Smooth muscle cell (in vitro differentiated cells): ENCODE measurements around the gene AGFG1. TPM values are rescaled to one million over a fixed set of nuclear protein-coding genes. Genes with fewer than 3 reads are reported as not detected.

Experiments
- DNase-seq: peaks from one replicate; lab custom pipeline; 2025; ENCODE audit not compliant: unreplicated experiment; lab: John Stamatoyannopoulos, UW
- H2AFZ ChIP-seq: fragments of 200-600 bp; sonication (generic); 2 replicates; pipeline ENCODE4 v1.6.0; 2016; ENCODE audit warnings: antibody characterized with exemption, low read depth, mild to moderate bottlenecking
- H3F3A ChIP-seq: fragments of 200-600 bp; sonication (generic); 2 replicates; pipeline ENCODE4 v1.6.0; 2017; ENCODE audit warnings: antibody characterized with exemption, low read depth
- H3K27ac ChIP-seq: fragments of 200-600 bp; sonication (generic); 2 replicates; pipeline ENCODE4 v1.5.1; 2016; ENCODE audit warnings: low read depth, mild to moderate bottlenecking
- H3K27me3 ChIP-seq: fragments of 200-600 bp; sonication (generic); 2 replicates; pipeline ENCODE4 v1.6.1; 2016; ENCODE audit warnings: low read depth, mild to moderate bottlenecking
- H3K36me3 ChIP-seq: fragments of 200-600 bp; sonication (generic); 2 replicates; pipeline ENCODE4 v1.5.1; 2016; ENCODE audit warnings: low read depth
- H3K4me1 ChIP-seq: fragments of 200-600 bp; sonication (generic); 2 replicates; pipeline ENCODE4 v1.5.1; 2016; ENCODE audit warnings: low read depth
- H3K4me2 ChIP-seq: fragments of 200-600 bp; sonication (generic); 2 replicates; pipeline ENCODE4 v1.6.0; 2016; ENCODE audit warnings: mild to moderate bottlenecking
- H3K4me3 ChIP-seq: fragments of 200-600 bp; sonication (generic); 2 replicates; pipeline ENCODE4 v1.5.1; 2016; ENCODE audit warnings: mild to moderate bottlenecking
- H3K79me2 ChIP-seq: fragments of 200-600 bp; sonication (generic); 2 replicates; pipeline ENCODE4 v1.6.0; 2016; ENCODE audit warnings: low read depth, mild to moderate bottlenecking
- H3K9ac ChIP-seq: fragments of 200-600 bp; sonication (generic); 2 replicates; pipeline ENCODE4 v1.6.0; 2016; ENCODE audit warnings: low read depth
- H3K9me3 ChIP-seq: fragments of 200-600 bp; sonication (generic); replicated peaks from 2 replicates; pipeline ENCODE4 v1.5.1; 2016; ENCODE audit warnings: low read depth
- H4K20me1 ChIP-seq: fragments of 200-600 bp; sonication (generic); 2 replicates; pipeline ENCODE4 v1.6.0; 2016; ENCODE audit warnings: low read depth
- WGBS: methylation state at CpG from one replicate; pipeline ENCODE4 v1.1.7; 2016; ENCODE audit warnings: low lambda C conversion rate; 5-methylcytosine and 5-hydroxymethylcytosine counted together
- polyA plus RNA-seq: library from polyadenylated mRNA; unstranded; fragments of >200 nt; fragmentation: Nextera tagmentation; extraction: Ambion mirVana; gene quantifications from 2 replicates; pipeline ENCODE4 v1.2.1, GENCODE V29; 2016
- total RNA-seq: library from RNA; depleted of rRNA; stranded (reverse); fragments of >200 nt; gene quantifications from 2 replicates; pipeline ENCODE4 v1.2.3, GENCODE V29; 2014
- TF ChIP-seq, protein P1 (sequence below): fragments of 200-600 bp; sonication (generic); IDR thresholded peaks from 2 replicates; pipeline ENCODE4 v1.5.1; 2017; ENCODE audit warnings: borderline replicate concordance, mild to moderate bottlenecking, antibody characterized with exemption; ENCODE audit not compliant: insufficient read depth, poor library complexity, severe bottlenecking

Gene AGFG1
- total and polyA plus RNA-seq, 2 experiments from 2014 or later, result 60.5 to 127 TPM

DNA sequence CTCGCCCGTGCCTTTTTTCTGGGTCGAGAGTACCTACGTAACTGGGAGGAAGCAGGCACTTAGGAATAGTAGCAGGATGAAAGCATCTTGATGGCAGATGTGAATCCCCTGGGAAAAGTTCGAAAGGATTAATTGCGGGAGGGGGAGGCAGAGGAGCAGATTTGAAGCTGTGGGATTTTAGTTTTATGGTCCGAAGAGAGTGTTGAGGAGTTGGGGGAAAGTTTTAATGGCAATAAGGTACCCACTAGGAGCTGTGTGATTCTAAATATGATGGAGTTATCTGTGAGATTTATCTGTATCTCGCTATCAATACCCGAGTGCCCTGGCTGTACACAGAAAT lies 1.1 kb downstream of the AGFG1 start:
- no peak for DNase-seq

DNA sequence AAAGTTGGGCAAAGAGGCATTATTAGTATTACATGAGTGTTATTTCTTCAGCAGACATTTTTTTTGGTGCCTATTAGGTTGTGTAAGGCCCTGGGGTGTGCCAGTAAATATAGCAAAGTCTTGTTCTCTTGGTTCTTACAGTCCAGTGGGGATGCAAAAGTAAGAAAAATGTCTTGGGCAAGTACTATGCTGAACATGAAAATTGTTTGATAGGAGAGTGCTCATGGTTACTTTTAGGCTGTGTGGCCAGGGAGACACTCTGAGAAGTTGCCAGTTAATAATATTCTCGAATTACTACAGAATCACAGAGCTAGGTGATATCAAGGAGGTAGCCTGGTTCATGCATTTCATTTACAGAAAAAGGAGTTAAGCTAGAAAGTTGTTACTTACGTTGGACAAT lies 1.9 kb downstream of the AGFG1 start:
- peak overlapping the region; percentile 97 for H3K9ac ChIP-seq
- H3K4me2 ChIP-seq, result peak overlapping the region; percentile 97
- WGBS, result 80% methylated on average over 2 of the region's 2 CpGs

More for the DNA sequence above, 1.1 kb downstream of the AGFG1 start:
- TF ChIP-seq, protein P1, sequence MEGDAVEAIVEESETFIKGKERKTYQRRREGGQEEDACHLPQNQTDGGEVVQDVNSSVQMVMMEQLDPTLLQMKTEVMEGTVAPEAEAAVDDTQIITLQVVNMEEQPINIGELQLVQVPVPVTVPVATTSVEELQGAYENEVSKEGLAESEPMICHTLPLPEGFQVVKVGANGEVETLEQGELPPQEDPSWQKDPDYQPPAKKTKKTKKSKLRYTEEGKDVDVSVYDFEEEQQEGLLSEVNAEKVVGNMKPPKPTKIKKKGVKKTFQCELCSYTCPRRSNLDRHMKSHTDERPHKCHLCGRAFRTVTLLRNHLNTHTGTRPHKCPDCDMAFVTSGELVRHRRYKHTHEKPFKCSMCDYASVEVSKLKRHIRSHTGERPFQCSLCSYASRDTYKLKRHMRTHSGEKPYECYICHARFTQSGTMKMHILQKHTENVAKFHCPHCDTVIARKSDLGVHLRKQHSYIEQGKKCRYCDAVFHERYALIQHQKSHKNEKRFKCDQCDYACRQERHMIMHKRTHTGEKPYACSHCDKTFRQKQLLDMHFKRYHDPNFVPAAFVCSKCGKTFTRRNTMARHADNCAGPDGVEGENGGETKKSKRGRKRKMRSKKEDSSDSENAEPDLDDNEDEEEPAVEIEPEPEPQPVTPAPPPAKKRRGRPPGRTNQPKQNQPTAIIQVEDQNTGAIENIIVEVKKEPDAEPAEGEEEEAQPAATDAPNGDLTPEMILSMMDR, result no peak
- H3K4me1 ChIP-seq, result peaks cover 12% of the 10 kb centered on the region
- no peaks in the 10 kb centered on the region for H3F3A ChIP-seq
- no peaks in the 10 kb centered on the region for H3K36me3 ChIP-seq
- peak overlapping the region; percentile 97 for H3K9ac ChIP-seq
- H3K27me3 ChIP-seq, result no peaks in the 10 kb centered on the region
- H3K4me2 ChIP-seq, result peak overlapping the region; percentile 97
- peak overlapping the region; percentile 14 for H3K27ac ChIP-seq
- H3K79me2 ChIP-seq, result peaks cover 59% of the 10 kb centered on the region
- no peaks in the 10 kb centered on the region for H3K9me3 ChIP-seq
- H4K20me1 ChIP-seq, result peaks cover 57% of the 10 kb centered on the region
- H2AFZ ChIP-seq, result no peak overlapping the region
- 4% methylated on average over 7 of the region's 9 CpGs for WGBS
- peak overlapping the region; percentile 99 for H3K4me3 ChIP-seq

DNA sequence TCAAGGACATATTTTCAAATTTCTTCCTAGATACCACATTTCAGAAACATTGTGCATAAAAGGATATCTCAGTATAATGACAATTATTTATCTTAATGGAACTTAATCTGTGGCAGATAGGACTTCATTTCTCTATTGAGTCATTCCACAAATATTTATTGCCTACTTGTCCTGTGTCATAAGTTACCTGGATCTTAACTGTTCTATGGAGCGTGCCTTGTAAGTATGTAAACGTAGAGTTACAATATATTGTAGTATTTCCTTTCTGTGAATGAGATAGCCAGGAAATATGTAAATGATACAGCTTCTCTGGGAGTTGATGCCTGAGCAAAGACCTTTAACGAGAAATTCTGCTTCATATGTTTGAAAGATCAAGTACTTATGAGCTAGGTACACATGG lies 2.5 kb downstream of the AGFG1 start:
- H2AFZ ChIP-seq, result no peak overlapping the region
- TF ChIP-seq, protein P1, result no peak
- 67% methylated on average over 3 of the region's 3 CpGs for WGBS
- peak overlapping the region; percentile 97 for H3K4me2 ChIP-seq
- no peaks in the 10 kb centered on the region for H3F3A ChIP-seq
- H3K36me3 ChIP-seq, result no peaks in the 10 kb centered on the region
- H3K9ac ChIP-seq, result peak overlapping the region; percentile 97
- peaks cover 70% of the 10 kb centered on the region for H4K20me1 ChIP-seq
- no peaks in the 10 kb centered on the region for H3K27me3 ChIP-seq
- no peaks in the 10 kb centered on the region for H3K9me3 ChIP-seq
- H3K4me3 ChIP-seq, result peak overlapping the region; percentile 99
- H3K79me2 ChIP-seq, result peaks cover 72% of the 10 kb centered on the region
- H3K4me1 ChIP-seq, result peaks cover 12% of the 10 kb centered on the region
- no peak for DNase-seq
- H3K27ac ChIP-seq, result peak overlapping the region; percentile 14

More for the DNA sequence above, 1.9 kb downstream of the AGFG1 start:
- TF ChIP-seq, protein P1, result no peak
- H2AFZ ChIP-seq, result no peak overlapping the region
- no peaks in the 10 kb centered on the region for H3K9me3 ChIP-seq
- H3K27ac ChIP-seq, result peak overlapping the region; percentile 14
- DNase-seq, result no peak
- peaks cover 66% of the 10 kb centered on the region for H3K79me2 ChIP-seq
- H3K27me3 ChIP-seq, result no peaks in the 10 kb centered on the region
- peaks cover 12% of the 10 kb centered on the region for H3K4me1 ChIP-seq
- peak overlapping the region; percentile 99 for H3K4me3 ChIP-seq
- no peaks in the 10 kb centered on the region for H3K36me3 ChIP-seq
- H3F3A ChIP-seq, result no peaks in the 10 kb centered on the region
- H4K20me1 ChIP-seq, result peaks cover 64% of the 10 kb centered on the region

DNA sequence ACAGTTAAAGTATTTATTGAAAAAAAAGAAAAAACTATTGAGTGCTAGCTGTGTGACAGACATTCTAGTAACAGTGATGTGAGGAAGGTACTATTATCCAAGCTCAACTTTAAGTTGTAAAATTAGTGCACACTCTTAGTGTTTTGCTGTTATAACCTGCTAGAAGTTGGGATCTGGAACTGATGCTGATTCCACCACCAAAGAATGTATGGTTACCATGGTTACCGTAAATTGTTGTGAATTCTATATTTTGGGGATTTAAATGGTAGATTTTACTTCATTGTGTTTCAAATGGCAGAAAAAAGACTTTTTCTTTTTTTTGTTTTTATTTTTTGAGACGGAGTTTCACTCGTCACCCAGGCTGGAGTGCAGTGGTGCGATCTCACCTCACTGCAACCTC lies 5.3 kb downstream of the AGFG1 start:
- H3K79me2 ChIP-seq, result peaks cover 100% of the 10 kb centered on the region
- no peak overlapping the region for H3K4me2 ChIP-seq
- TF ChIP-seq, protein P1, result no peak
- peaks cover 12% of the 10 kb centered on the region for H3K4me1 ChIP-seq
- no peaks in the 10 kb centered on the region for H3K9me3 ChIP-seq
- DNase-seq, result no peak
- H3F3A ChIP-seq, result no peaks in the 10 kb centered on the region
- no peaks in the 10 kb centered on the region for H3K27me3 ChIP-seq
- H4K20me1 ChIP-seq, result peaks cover 99% of the 10 kb centered on the region
- no peak overlapping the region for H2AFZ ChIP-seq
- H3K9ac ChIP-seq, result peak overlapping the region; percentile 38
- 95% methylated on average over 4 of the region's 4 CpGs for WGBS
- no peak overlapping the region for H3K4me3 ChIP-seq
- H3K36me3 ChIP-seq, result no peaks in the 10 kb centered on the region
- H3K27ac ChIP-seq, result peak overlapping the region; percentile 55
